ENCODE results near the gene OR4E2. TPM values are rescaled to one million over a fixed set of nuclear protein-coding genes. Genes with fewer than 3 reads are reported as not detected.
"Not testable (repeated sequence)": the region's sequence is repeated elsewhere in the genome, so short reads cannot be mapped to it uniquely, and the experiment has no call there.

OR4E2 gene
- total RNA-seq, 1 donor from 2014 or later, result not detected

DNA sequence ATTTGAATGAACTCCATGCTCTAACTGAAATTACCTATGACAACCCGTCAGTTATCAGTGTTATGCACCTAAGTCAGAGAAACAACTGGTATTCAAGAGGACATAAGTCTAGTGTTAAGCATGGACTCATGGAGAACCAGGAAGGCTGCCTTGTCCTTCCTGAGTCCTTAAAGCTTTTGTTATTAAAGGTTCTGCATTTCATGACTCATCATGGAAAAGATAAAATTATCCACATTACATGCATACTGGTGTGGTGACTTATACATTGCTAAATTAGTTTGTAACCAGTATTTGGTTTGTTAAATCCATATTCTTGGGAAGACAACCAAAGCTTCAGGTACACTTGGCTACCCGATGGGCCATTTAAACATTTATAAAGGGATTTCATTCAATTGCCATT, 26.4 kb downstream of the OR4E2 start:
- intact Hi-C loops (cut with DNase I), result no loop called here
- ATAC-seq, result no peak
- no peak for DNase-seq (ENCODE audit: missing footprints)

GRCh38 chr14:21686468-21686867, 32.8 kb downstream of the OR4E2 start:
- intact Hi-C loops (cut with DNase I), result no loop called here
- DNase-seq (ENCODE audit: missing footprints) (no peak), ATAC-seq (no peak)

DNA sequence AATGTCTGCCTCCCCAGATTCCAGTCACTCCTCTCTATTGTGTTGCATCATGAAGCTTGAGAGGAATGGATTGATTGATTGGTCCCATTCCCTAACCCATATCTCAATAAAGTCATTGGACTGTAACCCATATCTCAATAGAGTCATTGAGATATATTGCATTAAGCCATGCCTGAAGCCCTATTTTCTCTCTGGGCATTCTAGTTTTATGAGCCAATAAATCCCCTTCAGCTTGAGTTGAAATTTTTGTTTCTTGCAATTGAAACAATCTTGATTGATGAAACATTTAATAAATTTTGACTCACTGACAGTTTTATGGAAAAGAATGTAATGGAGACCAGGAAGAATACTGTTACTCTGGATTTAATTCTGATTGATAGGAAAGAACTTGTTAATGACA, 40.8 kb downstream of the OR4E2 start:
- ATAC-seq (no peak), DNase-seq (ENCODE audit: missing footprints) (no peak)
- intact Hi-C loops (cut with DNase I), result no loop called here

DNA sequence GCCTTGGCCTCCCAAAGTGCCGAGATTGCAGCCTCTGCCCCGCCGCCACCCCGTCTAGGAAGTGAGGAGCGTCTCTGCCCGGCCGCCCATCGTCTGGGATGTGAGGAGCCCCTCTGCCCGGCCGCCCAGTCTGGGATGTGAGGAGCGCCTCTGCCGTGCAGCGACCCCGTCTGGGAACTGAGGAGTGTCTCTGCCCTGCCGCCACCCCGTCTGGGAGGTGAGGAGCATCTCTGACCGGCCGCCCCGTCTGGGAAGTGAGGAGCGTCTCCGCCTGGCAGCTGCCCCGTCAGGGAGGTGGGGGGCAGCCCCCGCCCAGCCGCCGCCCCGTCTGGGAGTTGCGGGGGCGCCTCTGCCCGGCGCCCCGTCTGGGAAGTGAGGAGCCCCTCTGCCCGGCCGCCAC, 44.0 kb downstream of the OR4E2 start:
- DNase-seq (ENCODE audit: missing footprints), result peak; percentile 14
- intact Hi-C loops (cut with DNase I); ATAC-seq: not testable (repeated sequence)

GRCh38 chr14:21698538-21698937, 44.9 kb downstream of the OR4E2 start:
- intact Hi-C loops (cut with DNase I); DNase-seq (ENCODE audit: missing footprints); ATAC-seq: not testable (repeated sequence)

- intact Hi-C loops (cut with DNase I), result no loop called here
- no peak for ATAC-seq
- DNase-seq (ENCODE audit: missing footprints), result no peak
Observed at GRCh38 chr14:21699551-21699950, 45.9 kb downstream of the OR4E2 start.

DNA sequence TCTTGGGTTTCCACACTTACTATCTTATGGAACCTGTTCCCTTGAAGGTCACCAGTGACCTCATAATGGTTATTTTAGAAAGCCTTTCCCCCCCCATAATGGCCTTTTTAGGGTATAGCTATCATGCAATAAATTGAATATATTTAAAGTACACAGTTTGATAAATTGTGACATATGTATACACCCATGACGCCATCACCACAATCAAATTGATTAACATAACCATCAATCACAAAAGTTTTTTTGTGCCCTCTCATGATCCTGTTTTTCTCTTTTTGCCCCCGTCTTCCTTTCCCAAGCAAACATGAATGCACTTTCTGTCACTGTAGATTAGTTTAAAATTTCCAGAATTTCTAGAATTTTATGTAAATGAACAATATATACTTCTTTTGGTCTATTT, 48.7 kb downstream of the OR4E2 start:
- ATAC-seq, result no peak
- intact Hi-C loops (cut with DNase I), result no loop called here

DNA sequence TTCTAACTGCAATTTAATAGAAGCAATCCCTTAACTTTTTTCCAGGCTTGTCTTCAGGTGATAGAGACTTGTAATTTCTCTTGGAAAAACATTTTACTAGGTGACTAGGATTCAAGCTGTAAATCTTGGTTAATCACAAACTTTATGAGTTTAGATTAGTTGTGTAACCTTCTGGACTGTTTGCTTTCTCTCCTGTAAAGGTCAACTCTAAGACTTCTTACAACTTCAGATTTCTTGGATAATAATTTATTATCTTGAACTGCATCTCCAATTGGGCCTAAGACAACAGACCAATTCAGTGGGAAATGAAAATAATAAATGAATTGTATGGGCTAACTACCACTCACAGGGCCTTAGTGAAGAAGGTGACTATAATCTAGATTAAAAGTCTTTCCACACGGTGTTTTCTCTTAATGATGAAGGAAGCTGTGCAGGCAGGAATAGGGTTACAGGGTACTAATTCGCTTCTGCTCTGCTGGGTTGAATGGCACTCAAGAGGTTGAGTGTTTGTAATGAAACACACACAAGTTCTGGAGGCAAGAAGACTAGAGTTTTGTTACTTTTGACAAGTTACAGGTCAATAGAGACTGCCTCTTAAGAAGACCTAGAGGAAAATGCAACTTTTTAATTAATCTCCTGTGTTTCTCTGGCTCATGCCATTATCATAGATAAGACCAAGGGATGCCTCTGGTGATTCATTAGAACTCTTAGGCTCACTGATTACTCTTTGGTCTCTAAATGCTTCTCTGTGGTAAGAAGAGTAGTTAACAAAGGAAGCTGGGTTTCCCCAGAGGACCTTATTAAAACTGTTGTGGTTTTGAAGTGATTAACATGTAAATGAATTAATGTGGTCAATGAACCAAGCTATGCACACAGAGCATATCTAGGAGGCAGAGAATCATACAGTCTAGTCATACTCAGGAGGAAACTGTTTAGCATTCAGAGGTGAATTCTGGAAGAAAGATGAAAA, 50.0 kb downstream of the OR4E2 start:
- no peak for DNase-seq (ENCODE audit: missing footprints)
- no peak for ATAC-seq
- intact Hi-C loops (cut with DNase I), result no loop called here

More for the DNA sequence above, 48.7 kb downstream of the OR4E2 start:
- no peak for DNase-seq (ENCODE audit: missing footprints)

- intact Hi-C loops (cut with DNase I), result no loop called here
- DNase-seq (ENCODE audit: missing footprints), result no peak
- no peak for ATAC-seq
Observed at GRCh38 chr14:21704338-21704737, 50.7 kb downstream of the OR4E2 start.

GRCh38 chr14:21711360-21711961, 57.8 kb downstream of the OR4E2 start:
- ATAC-seq, result no peak
- no peak for DNase-seq (ENCODE audit: missing footprints)
- intact Hi-C loops (cut with DNase I), result loop anchor here (2.0 kb wide), 1 partner anchor 71 kb away; no protein-coding TSS in a partner anchor

DNA sequence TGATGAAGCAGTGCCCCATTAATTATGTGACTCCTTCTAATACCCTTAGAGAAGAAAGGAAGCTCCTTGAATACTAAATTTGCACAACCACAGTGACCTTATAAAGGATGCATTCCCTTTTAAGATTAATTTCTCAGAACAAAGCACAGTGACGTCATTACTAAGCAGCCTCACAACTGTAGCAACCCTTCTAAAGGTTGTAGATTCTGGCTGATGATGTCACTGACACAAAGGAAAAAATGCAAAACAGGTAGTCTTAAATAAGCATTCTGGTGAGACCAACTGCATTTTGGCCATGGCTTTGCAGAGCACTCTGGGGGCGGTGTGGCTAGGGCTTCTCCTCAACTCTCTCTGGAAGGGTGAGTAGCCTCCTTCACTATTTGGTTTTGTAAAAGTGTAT, 58.4 kb downstream of the OR4E2 start:
- ATAC-seq (no peak), DNase-seq (ENCODE audit: missing footprints) (no peak)

GRCh38 chr14:21714318-21714929, 60.8 kb downstream of the OR4E2 start:
- ATAC-seq (no peak), DNase-seq (ENCODE audit: missing footprints) (no peak)
- intact Hi-C loops (cut with DNase I), result no loop called here

More for the DNA sequence above, 58.4 kb downstream of the OR4E2 start:
- intact Hi-C loops (cut with DNase I), result no loop called here

Other genes starting within 250 kb of the OR4E2 start
- gene CHD8, start 197.7 kb upstream of the OR4E2 start, total RNA-seq, result 27.0 TPM
- 15.1 TPM for gene RAB2B, start 176.9 kb upstream of the OR4E2 start, total RNA-seq
- 86.5 TPM for gene TOX4, start 176.6 kb upstream of the OR4E2 start, total RNA-seq
- 24.9 TPM for gene METTL3, start 142.5 kb upstream of the OR4E2 start, total RNA-seq
- gene SALL2, start 127.5 kb upstream of the OR4E2 start, total RNA-seq, result 4.9 TPM
- not detected for gene OR10G3, start 73.8 kb upstream of the OR4E2 start, total RNA-seq
- gene OR10G2, start 18.9 kb upstream of the OR4E2 start, total RNA-seq, result not detected
- not detected for gene OR4E1, start 20.0 kb downstream of the OR4E2 start, total RNA-seq